PC-3 (cell line): Measurements from ENCODE around the gene NRAP.

ENCODE experiments used
- EZH2 ChIP-seq: fragments of 300-600 bp; sonication (generic); IDR thresholded peaks from one replicate; pipeline ENCODE4 v1.6.1; 2017; ENCODE audit warnings: antibody characterized with exemption, mild to moderate bottlenecking, low read length; ENCODE audit not compliant: unreplicated experiment
- EZH2phosphoT487 ChIP-seq: fragments of 300-600 bp; sonication (generic); IDR thresholded peaks from 2 replicates; pipeline ENCODE4 v1.6.1; 2018; ENCODE audit warnings: mild to moderate bottlenecking, antibody characterized with exemption, low read length, borderline replicate concordance
- TF ChIP-seq, protein P1 (sequence below): fragments of 300-600 bp; sonication (generic); conservative IDR thresholded peaks from 2 replicates; pipeline ENCODE4 v1.5.1; 2017; ENCODE audit warnings: antibody characterized with exemption, low read depth, mild to moderate bottlenecking, low read length

DNA sequence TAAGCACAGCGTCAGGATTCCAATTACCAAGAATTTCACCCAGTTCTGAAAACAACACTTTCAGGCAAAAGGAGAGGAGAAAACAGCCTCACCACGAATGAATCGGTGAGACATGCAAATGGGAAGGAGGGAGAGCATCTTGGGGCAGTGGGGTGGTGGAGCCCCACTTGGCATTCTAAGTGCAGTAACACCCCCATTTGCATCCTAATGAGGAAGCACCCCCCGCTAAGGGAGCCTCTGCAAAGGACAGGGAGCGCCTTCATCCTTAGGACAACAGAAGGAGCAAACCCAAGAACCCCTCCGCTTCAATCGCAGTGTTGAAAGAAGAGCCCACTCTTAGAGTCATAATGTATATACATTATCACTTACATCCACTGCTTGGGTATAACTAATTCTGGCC is 46.8 kb downstream of the NRAP start:
- TF ChIP-seq, protein P1, sequence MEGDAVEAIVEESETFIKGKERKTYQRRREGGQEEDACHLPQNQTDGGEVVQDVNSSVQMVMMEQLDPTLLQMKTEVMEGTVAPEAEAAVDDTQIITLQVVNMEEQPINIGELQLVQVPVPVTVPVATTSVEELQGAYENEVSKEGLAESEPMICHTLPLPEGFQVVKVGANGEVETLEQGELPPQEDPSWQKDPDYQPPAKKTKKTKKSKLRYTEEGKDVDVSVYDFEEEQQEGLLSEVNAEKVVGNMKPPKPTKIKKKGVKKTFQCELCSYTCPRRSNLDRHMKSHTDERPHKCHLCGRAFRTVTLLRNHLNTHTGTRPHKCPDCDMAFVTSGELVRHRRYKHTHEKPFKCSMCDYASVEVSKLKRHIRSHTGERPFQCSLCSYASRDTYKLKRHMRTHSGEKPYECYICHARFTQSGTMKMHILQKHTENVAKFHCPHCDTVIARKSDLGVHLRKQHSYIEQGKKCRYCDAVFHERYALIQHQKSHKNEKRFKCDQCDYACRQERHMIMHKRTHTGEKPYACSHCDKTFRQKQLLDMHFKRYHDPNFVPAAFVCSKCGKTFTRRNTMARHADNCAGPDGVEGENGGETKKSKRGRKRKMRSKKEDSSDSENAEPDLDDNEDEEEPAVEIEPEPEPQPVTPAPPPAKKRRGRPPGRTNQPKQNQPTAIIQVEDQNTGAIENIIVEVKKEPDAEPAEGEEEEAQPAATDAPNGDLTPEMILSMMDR = no peak
- no peak for TF ChIP-seq EZH2
- no peak for TF ChIP-seq EZH2phosphoT487
